ENCODE data around the gene DNAJC30. TPM values are rescaled to one million over a fixed set of nuclear protein-coding genes. Genes with fewer than 3 reads are reported as not detected.

The DNAJC30 gene
- total and polyA plus RNA-seq, 2 experiments from 2014 or later, result 2.8 to 5.6 TPM

- no peaks in the 10 kb centered on the region; the same call in 2 of the 3 replicates for H3K4me1 Mint-ChIP-seq
- no peak within 1 kb of the TSS for H3K27ac ChIP-seq (ENCODE audit: low read depth)
- DNase-seq (ENCODE audit: low spot score) (peak; percentile 82), ATAC-seq (peak; percentile 89)
- H3K36me3 ChIP-seq (ENCODE audit: insufficient read depth), result no peaks in the 10 kb centered on the region
- no peaks in the 10 kb centered on the region for H3K9me2 ChIP-seq (ENCODE audit: insufficient read depth)
- no peaks in the 10 kb centered on the region; the same call in 1 of the 2 replicates for H4K20me1 ChIP-seq (replicated peaks; ENCODE audit: insufficient read depth)
- H3K27ac Mint-ChIP-seq, result no peak within 1 kb of the TSS; the same call in 1 of the 2 replicates
- no peaks in the 10 kb centered on the region; the same call in 1 of the 2 replicates for H3K4me1 ChIP-seq (ENCODE audit: insufficient read depth)
- no peaks in the 10 kb centered on the region for H3K79me2 ChIP-seq (replicated peaks; ENCODE audit: insufficient read depth)
- TF ChIP-seq POLR2AphosphoS5 (IDR thresholded peaks at IDR 0.05; ENCODE audit: low read depth), result 0 out of 2 replicates have a peak, but pooled peaks have one; percentile 43
- no peak for TF ChIP-seq NANOG (IDR thresholded peaks at IDR 0.05; ENCODE audit: borderline replicate concordance)
- no peaks in the 10 kb centered on the region for H3K9me3 Mint-ChIP-seq
- peak within 1 kb of the TSS; percentile 70 for H3K4me3 Mint-ChIP-seq
- peak within 1 kb of the TSS; percentile 90 for H2AFZ ChIP-seq
- H3K4me3 ChIP-seq, result peak within 1 kb of the TSS; percentile 86
- H3K36me3 Mint-ChIP-seq (ENCODE audit: low read depth), result no peaks in the 10 kb centered on the region
- no peaks in the 10 kb centered on the region for H3F3A ChIP-seq (replicated peaks; ENCODE audit: low read depth)
- peak within 1 kb of the TSS; percentile 95 for H3K4me2 ChIP-seq
- peaks cover 20% of the 10 kb centered on the region for H3K27me3 Mint-ChIP-seq (ENCODE audit: insufficient read depth, low read depth, poor library complexity)
- peaks cover 24% of the 10 kb centered on the region for H3K27me3 ChIP-seq (ENCODE audit: insufficient read depth)
These were observed 35.9 kb upstream of the DNAJC30 start, which contains the start of gene STX1A for GRCh38 chr7:73718905-73719805. Gene STX1A (minus strand): TSS chr7:73719669. CDS start chr7:73719631, 38 bp downstream.

GRCh38 chr7:73718438-73718881 lies 35.2 kb upstream of the DNAJC30 start:
- Histone ChIP-seq H3K9me2 (ENCODE audit: insufficient read depth) (no peaks in the 10 kb centered on the region), H3F3A (replicated peaks; ENCODE audit: low read depth) (no peaks in the 10 kb centered on the region), H3K27me3 (ENCODE audit: insufficient read depth) (peaks cover 24% of the 10 kb centered on the region), H3K4me2 (peak overlapping the region; percentile 95), H4K20me1 (replicated peaks; ENCODE audit: insufficient read depth) (no peaks in the 10 kb centered on the region; the same call in 1 of the 2 replicates), H3K36me3 (ENCODE audit: insufficient read depth) (no peaks in the 10 kb centered on the region), H3K4me1 (ENCODE audit: insufficient read depth) (no peaks in the 10 kb centered on the region; the same call in 1 of the 2 replicates), H3K79me2 (replicated peaks; ENCODE audit: insufficient read depth) (no peaks in the 10 kb centered on the region), H3K27ac (ENCODE audit: low read depth) (no peak overlapping the region), H3K4me3 (peak overlapping the region; percentile 86), H2AFZ (peak overlapping the region; percentile 87; the same call in 1 of the 2 replicates)
- Mint-ChIP-seq H3K9me3 (no peaks in the 10 kb centered on the region), H3K27ac (no peak overlapping the region), H3K4me1 (no peaks in the 10 kb centered on the region; the same call in 2 of the 3 replicates), H3K4me3 (peak overlapping the region; percentile 62), H3K27me3 (ENCODE audit: insufficient read depth, low read depth, poor library complexity) (peaks cover 20% of the 10 kb centered on the region), H3K36me3 (ENCODE audit: low read depth) (no peaks in the 10 kb centered on the region)
- TF ChIP-seq CTCF (conservative IDR thresholded peaks at IDR 0.05; ENCODE audit: low read depth in 2 of 2), result no peak
- no peak for TF ChIP-seq POLR2AphosphoS5 (IDR thresholded peaks at IDR 0.05; ENCODE audit: low read depth)
- no peak for TF ChIP-seq EZH2 (IDR thresholded peaks at IDR 0.05; ENCODE audit: low read depth, unreplicated experiment)
- TF ChIP-seq ZNF331 (CRISPR knock-in tag; IDR thresholded peaks at IDR 0.05; ENCODE audit: low read depth), result no peak
- TF ChIP-seq ETS1 (IDR thresholded peaks at IDR 0.05), result no peak
- TF ChIP-seq STAT1 (IDR thresholded peaks at IDR 0.05; ENCODE audit: unreplicated experiment), result no peak
- no peak for TF ChIP-seq NANOG (IDR thresholded peaks at IDR 0.05; ENCODE audit: borderline replicate concordance)
- DNase-seq (ENCODE audit: low spot score), result no peak
- no peak for ATAC-seq
